Effector CD4-positive, alpha-beta T cell (primary cell): ENCODE results near the gene STK4.
"Not testable (repeated sequence)": the region's sequence is repeated elsewhere in the genome, so short reads cannot be mapped to it uniquely, and the experiment has no call there.

Source experiments
- DNase-seq: peaks from one replicate; pipeline ENCODE4 v3.0.0-alpha.2; 2020

Gene STK4

DNA sequence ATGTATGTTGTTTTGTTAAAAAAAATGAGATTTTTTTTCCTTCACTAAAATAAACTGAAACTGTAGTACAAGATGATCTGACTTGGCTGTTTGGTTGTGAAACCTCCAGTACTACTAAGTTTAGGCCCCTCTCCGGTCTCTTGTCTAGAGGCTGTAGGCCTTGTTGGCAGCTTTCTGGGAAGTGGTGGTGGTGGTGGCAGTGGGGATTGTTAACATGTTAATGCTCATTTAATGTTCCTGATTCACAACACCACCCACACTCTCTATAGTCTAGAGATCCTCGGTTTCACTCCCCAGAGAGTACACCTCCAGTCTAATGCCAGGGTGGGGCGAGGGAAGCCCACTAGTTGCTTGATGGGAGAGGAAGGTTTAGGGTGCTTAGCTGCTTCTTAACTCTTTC, 24.1 kb downstream of the STK4 start:
- DNase-seq: no peak

DNA sequence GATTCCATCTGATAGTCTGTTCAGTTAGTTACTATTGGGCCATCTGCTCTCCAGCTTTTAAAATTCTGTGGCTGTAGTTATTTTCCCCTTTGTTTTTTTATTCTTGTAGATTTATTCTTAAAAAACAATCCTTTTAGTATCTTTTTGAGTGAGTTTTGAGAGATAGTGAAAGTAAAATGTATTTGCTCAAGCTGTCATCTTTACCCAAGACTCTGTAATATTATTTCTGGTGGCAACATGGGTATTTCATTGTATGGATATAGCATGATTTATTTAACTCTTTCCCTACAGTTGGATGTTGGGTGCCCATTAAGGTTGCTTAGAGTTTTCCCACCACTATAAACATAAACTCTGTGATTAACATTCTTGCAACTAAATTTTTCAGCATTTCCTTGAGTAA, 24.6 kb downstream of the STK4 start:
- DNase-seq: no peak

DNA sequence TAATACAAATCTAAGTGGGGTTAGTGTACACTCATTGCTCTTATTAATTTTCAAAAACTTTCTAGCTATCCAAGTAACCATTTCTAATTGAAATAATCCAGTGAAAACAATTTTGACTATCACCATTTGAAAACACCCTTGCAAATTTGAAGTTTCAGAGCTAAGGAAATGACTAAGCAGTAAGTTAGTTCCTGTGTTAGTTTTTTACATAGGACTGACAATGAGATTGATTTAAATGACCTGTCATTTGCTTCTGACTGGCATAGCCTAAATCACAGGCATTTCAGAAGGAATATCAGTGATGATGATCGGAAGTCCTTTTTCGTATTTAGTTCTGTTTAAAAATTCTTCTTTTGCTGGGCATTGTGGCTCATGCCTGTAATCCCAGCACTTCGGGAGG, 27.0 kb downstream of the STK4 start:
- no peak for DNase-seq

DNA sequence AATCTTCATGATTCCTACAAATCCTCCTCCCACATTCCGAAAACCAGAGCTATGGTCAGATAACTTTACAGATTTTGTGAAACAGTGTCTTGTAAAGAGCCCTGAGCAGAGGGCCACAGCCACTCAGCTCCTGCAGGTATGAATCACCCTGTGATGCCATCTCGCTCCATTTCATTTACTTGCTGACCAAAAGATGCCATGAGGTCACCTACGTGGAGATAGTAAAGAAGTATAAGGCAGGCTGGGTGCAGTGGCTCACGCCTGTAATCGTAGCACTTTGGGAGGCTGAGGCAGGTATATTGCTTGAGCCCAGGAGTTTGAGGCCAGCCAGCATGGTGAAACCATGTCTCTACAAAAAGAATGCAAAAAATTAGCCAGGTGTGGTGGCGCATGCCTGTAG, 30.9 kb downstream of the STK4 start:
- DNase-seq: no peak

DNA sequence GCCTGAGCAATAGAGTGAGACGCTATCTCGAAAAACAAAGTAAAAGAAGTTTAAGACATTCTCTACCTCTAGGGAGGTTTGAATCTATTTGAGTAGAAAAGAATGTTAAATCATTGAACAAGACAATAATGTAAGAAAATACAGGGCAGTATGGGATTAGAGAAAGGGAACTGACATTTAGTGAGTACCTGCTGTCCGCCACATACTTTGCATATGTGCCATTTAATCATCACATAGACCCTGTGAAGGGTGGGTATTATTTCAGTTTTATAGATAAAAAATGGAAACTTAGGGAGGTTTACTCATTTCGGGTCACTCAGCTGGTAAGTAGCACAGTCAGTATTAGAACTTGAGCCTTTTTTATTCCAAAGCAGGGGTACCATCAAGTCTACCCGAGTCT, 31.4 kb downstream of the STK4 start:
- no peak for DNase-seq

DNA sequence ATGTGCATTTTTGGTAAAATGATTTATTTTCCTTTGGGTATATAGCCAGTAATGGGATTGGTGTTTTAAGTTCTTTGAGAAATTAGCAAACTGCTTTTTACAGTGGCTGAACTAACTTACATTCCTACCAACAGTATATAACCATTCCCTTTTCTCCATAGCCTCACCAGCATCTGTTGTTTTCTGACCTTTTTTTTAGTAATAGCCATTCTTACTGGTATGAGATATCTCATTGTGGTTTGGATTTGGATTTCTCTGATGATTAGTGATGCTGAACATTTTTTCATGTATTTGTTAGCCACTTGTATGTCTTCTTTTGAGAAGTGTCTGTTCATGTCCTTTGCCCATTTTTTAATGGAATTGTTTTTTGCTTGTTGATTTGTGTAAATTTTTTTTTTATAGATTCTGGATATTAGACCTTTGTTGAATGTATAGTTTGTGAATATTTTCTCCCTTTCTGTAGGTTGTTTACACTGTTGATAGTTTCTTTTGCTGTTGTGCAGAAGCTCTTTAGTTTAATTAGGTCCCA, 42.3 kb downstream of the STK4 start:
- no peak for DNase-seq

DNA sequence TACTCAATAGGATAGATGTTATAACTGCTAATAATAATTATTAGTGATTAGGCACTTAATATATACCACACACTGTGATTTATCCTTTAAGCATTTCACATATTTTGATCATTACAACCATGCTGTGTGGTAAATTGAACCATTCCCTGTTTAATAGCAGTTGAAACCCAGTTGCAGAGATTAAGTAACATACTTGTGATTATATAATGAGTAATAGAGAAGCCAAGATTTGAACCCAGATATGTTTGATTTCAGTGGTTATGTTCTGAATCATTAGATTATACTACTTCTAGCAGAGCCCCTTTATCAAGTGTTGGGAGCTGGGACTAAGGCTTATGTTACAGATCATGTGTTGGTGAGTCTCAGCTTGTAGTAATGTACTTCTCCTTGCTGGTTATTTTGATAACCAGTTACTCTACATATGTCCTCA, 44.1 kb downstream of the STK4 start:
- DNase-seq: no peak

DNA sequence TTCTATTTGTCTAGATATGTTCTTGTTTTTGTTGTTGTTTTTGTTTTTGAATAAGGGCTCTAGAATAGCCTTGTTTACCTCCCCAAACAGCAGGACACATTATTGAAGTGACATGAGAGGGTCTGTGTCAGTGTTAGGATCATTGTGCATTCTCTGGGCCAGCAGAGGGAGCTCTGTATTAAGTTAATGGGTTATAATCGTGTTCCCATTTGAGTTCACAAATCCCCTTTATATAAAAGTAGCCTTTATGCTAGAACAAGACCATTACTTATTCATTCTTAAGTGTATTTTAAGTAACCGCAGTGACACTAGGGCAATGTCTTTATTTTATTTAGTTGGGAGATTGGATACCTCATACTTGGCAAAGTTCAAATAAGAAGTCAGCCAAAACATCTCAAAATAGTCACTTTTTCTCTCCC, 44.8 kb downstream of the STK4 start:
- DNase-seq: peak; percentile 41

DNA sequence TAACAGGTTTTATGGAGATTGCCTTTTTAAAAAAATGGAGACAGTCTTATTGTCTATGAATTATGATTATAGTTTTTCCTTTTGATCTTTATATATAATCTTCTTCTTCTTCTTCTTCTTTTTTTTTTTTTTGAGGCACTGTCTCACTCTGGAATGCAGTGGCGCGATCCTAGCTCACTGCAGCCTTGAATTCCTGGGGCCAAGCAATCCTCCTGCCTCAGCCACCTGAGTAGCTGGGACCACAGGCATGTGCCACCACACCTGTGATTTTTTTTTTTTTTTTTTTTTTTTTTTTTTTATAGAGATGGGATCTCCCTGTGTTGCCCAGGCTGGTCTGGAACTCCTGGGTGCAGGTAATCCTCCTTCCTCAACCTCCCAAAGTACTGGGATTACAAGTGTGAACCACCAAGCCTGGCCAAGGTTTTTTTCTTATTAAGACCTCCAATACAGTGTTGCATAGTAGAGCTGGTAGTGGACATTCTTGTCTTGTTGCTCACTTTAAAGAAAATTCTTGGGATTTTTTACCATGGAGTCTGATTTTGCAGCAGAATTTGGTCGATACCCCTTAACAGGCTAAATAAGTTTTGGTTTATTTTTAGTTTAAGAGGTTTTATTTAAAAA, 46.5 kb downstream of the STK4 start:
- DNase-seq: no peak

DNA sequence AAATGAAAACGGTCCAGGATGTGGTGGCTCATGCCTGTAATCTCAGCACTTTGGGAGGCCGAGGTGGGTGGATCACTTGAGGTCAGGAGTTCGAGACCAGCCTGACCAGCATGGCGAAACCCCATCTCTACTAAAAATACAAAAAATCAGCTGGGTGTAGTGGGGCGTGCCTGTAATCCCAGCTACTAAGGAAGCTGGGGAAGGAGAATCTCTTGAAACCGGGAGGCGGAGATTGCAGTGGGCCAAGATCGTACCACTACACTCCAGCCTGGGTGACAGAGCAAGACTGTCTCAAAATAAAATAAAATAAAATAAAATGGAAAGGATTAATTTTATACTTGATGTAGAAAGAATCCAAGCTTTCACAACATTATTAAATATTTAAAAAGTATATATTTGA, 47.8 kb downstream of the STK4 start:
- not testable (repeated sequence) for DNase-seq

DNA sequence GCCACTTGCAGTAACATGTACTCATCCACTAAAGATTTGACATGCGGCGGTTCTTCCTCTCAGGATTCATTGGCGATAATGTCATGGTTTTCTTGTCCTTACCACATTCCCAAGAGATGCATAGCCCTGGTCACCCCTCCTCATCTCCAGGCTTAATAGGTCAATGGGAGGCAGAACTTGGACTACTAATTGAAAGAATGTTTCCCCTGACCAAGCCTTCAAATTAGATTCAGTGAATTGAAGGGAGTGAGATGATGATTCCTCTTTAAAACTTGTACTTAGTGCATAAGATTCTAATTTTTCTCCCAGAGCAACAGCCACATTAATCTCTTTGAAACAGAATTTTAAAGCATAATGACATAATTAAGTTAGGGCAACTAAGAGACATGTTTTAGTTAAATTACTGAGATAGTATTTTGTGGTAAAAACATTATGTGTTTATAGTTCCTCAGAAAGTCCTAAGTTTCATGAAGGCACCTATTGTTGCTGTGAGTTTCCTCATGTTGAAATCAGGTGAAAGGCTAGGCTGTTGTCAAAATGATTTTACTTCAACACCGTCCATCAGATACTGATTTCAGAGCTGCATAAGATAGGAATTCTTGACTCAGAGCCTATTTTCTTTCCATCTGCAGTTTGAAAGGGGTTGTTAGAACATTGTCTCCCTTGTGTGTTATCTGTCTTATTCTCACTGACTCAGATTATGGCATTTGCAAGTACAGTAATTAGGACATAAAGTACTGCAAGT, 48.5 kb downstream of the STK4 start:
- DNase-seq: no peak

DNA sequence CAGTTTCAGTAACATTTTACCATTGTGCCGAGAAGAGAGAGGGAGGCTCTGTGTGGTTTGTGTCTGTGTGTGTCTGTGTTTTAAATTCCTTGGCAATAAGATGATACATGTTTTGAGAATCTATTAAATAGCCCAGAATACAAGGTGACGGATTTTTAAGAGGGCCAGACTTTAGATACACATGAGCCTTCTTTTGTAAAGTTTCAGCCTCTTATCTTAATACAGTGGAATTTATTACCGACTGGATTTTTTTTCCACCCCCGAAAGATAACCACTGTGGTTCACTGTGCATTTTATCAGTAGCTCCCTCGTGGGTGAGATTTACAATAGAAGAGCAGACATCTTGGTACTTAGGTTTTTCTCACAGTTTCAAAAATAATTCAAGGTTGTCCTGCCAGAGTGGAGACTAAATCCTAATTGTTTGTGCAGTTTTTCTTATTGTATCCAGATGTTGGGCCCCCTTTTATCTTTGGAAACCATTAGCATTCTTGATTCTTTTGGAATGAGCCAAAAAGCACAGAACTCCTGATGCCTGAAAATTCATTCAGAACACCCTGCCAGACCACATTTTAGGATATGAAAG, 49.9 kb downstream of the STK4 start:
- DNase-seq: no peak

DNA sequence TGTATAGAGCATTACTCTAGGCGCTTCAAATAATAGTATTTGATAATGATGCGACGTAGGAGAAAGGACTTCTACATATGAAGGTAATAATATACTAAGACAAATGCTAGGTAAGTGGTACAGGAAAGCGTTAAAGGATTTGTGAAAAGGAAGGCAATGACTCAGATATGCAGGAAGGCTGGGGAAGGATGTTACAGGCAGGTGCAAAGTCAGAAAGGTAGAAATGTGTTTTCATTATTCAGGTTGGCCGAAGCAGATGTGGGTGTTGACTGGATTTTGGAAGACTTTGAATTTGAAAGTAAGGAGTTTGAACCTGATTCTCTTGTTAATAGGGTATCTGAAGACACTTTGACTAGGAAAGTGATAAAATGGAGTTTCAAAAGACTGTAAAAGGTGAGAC, 51.0 kb downstream of the STK4 start:
- DNase-seq: no peak

DNA sequence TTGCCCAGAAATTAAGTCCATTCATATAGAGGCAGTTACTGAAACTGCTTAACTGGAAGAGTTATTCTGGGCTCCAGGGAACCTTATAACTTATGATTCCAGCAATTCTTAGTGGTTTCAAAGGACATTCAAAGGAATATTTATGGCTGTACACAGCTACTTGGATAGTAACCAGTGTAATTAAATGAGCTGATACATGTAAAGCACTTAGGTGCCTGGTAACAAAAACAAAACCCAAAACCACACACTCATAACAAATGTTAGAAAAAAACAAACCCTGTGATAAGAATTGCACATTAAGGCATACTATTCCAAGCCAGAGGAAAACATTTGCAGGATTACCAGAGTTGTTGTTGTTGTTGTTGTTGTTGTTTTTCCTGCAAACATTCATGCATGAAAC, 51.5 kb downstream of the STK4 start:
- DNase-seq: no peak

DNA sequence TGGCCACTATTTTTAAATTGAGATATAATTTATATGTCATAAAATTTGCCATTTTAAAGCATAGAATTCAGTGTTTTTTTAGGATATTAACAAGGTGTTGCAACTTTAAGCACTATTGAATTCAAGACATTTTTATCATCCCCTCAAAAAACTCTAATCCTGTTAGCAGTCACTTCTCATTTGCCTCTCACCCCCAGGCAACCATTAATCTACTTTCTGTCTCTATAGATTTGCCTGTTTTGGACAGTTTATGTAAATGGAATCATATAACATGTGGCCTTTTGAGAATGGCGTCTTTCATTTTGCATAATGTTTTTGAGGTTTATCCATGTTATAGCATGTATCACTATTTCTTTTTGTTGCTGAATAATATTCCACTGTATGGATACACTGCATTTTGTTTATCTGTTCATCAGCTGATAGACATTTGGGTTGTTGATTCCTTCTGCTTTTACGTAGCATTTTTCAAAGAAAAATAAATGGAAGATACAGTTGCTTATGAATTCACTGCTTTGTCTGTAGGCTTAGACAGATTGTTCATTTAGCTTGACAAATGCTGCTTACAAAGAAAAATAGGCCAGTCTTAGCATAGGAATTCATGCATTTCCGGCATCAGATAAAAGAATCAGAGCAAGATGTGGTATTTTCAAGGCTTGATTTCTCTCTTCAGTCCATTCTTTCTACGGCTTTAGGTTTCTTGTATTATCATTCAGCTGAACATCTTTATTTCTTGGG, 52.9 kb downstream of the STK4 start:
- DNase-seq: no peak

DNA sequence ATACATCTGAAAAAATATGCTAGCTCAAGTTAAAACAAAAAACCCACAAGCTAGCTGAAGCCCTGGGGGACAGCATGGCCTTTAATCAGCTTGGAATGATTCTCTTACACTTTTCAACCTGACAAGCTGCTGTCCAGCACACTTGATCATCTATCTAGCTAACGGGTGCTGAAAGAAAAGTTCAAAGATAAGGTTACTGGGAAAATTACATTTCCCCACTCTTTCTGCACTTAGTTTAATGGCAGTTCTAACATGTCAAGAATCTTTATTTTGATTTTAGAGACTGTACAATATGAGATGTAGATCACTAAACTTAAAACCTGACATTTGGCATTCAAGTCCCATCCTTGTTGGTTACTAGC, 53.4 kb downstream of the STK4 start:
- no peak for DNase-seq

DNA sequence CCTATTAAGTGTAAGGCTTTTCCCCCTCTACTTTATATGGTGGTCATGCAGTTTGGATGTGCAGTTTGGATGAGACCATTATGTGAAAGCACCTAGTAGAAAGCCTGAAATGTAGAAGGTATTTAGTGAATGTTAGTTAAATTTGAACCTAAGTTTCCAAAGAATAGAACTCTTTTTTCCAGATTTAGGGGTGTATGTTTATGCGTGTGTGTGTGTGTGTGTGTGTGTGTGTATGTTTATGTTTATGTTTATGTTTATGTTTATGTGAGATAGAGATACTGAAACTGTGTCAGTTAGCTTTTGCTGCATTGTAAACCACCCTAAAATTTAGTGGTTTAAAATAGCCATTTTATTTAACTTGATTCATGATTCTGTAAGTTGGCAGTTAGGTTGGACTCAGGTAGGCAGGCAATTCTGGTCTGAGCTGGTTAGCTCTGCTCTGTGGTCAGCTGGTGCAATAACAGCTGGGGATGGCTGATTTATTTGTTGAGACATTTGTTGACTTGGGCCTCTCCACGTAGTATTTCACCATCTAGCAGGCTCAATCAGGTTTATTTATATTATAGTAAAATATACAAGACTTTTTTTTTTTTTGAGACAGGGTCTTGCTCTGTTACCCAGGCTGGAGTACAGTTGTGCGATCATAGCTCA, 54.0 kb downstream of the STK4 start:
- no peak for DNase-seq

DNA sequence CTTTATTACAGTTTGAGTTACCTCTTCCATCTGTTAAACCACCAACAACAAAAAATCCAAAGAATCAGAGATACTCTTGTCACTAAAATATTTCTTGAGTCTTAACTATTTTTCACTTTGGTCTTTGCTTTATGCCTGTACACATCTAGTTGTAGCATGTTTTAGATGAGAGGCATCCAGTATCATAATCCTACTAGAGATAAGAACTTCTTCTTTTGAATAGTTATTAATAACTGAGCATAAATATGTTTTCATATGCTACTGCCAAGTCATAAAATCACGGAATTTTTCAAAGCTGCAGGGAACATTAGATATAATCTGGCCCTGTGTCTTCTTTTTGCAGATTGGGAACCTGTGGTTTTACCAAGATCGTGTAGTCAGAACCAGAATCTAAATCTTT, 55.3 kb downstream of the STK4 start:
- DNase-seq: no peak

DNA sequence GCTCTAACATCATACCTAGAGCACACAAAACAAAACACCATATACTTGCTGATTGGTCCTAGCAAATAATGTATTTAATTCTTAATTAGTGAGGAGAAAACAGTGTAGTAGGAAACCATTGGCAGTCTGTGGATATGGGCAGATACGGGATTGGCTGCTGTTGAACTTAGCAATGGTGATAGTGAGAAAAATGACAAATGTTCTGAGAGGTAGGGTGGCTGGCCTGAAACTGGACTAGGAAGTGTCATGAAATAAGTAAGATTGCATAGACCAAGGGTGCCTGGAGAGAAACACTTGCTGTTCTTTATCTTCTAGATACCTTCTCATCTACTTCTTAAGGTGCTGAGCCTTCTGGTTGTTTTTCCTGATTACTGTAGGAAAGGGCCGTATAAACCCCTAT, 56.8 kb downstream of the STK4 start:
- not testable (repeated sequence) for DNase-seq

DNA sequence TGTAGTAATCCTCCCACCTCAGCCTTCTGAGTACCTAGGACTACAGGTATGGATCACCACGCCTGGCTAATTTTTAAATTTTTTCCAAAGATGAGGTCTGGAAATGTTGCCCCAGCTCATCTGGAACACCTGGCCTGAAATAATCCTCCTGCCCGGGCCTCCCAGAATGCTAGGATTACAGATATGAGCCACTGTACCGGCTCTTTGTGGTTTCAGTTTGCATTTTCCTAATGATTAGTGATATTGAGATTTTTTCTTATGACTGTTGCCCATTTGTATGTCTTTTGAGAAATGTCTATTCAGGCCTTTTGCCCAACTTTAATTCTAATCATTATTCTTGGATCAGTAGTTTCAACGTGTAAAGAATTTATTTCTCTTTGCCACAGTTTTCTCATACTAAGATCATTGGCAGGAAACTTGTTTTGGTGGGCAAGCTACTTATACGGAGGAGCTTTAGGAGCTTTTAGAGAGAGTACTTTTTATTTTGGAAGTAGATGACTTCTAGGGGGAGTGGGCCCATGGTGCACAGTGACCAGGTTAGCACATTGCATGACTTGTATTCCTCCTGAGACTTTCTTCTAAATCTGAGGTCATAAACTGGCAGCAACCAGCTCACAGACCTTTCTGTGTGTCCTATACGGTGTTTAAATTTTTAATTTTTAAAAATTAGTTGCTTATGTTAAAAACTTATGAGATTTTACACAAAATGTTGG, 62.3 kb downstream of the STK4 start:
- no peak for DNase-seq

DNA sequence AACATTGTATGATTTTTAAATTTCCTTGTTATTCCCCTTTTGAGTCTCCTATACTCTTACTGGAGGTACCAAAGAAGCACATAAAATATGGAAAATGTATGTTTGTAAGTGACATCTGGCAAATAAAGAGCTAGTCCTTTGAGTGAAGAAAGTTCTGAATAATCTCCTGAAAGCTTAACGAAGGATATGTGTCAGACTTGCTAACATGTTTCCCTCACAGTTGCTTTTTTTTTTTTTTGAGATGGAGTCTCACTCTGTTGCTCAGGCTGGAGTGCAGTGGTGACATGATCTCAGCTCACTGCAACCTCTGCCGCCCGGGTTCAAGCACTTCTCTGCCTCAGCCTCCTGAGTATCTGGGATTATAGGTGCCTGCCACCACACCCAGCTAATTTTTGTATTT, 63.6 kb downstream of the STK4 start:
- no peak for DNase-seq

DNA sequence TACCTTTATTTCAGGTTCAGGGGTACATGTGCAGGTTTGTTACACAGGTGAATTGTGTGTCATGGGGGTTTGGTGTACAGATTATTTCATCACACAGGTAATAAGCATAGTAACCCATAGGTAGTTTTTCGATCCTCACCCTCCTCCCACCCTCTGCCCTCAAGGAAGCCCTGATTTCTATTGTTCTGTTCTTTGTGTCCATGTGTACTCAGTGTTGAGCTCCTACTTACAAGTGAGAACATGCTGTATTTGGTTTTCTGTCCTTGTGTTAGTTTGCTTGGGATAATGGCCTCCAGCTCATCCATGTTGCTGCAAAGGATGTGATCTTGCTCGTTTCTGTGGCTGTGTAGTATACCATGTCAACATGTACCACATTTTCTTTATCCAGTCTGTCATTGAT, 66.0 kb downstream of the STK4 start:
- no peak for DNase-seq
